HK-2 (cell line): ENCODE results near the gene CSF3.

Experiments
- DNase-seq: peaks from one replicate; pipeline ENCODE4 v3.0.0-alpha.2; 2018; ENCODE audit not compliant: unreplicated experiment

CSF3 gene

GRCh38 chr17:40062329-40063186, 47.3 kb downstream of the CSF3 start, which contains the start of gene THRA:
Gene THRA, plus strand, starts transcription at chr17:40062965. Its CDS starts 11,524 bp downstream, at chr17:40074489.
- DNase-seq, result peak; percentile 44

- no peak for DNase-seq
Measured at GRCh38 chr17:40063187-40063771, 48.0 kb downstream of the CSF3 start.

- no peak for DNase-seq
Measured at GRCh38 chr17:40063901-40064531, 48.8 kb downstream of the CSF3 start.

- DNase-seq, result no peak
Measured at GRCh38 chr17:40064971-40065768, 49.9 kb downstream of the CSF3 start.

- DNase-seq, result no peak
Measured at GRCh38 chr17:40065769-40066510, 50.7 kb downstream of the CSF3 start.
